ENCODE data around the gene GRM7.

GRCh38 chr3:7547826-7548225 is 686.9 kb downstream of the GRM7 start:
- TF ChIP-seq, protein P1, sequence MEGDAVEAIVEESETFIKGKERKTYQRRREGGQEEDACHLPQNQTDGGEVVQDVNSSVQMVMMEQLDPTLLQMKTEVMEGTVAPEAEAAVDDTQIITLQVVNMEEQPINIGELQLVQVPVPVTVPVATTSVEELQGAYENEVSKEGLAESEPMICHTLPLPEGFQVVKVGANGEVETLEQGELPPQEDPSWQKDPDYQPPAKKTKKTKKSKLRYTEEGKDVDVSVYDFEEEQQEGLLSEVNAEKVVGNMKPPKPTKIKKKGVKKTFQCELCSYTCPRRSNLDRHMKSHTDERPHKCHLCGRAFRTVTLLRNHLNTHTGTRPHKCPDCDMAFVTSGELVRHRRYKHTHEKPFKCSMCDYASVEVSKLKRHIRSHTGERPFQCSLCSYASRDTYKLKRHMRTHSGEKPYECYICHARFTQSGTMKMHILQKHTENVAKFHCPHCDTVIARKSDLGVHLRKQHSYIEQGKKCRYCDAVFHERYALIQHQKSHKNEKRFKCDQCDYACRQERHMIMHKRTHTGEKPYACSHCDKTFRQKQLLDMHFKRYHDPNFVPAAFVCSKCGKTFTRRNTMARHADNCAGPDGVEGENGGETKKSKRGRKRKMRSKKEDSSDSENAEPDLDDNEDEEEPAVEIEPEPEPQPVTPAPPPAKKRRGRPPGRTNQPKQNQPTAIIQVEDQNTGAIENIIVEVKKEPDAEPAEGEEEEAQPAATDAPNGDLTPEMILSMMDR (IDR thresholded peaks at IDR 0.05; ENCODE audit: poor library complexity), result no peak
- no peak for TF ChIP-seq EZH2 (IDR thresholded peaks at IDR 0.05; ENCODE audit: borderline replicate concordance)
- TF ChIP-seq EZH2phosphoT487 (IDR thresholded peaks at IDR 0.05; ENCODE audit: low read depth, severe bottlenecking, unreplicated experiment), result no peak
